ENCODE results near the gene TMEM163.

The TMEM163 gene

DNA sequence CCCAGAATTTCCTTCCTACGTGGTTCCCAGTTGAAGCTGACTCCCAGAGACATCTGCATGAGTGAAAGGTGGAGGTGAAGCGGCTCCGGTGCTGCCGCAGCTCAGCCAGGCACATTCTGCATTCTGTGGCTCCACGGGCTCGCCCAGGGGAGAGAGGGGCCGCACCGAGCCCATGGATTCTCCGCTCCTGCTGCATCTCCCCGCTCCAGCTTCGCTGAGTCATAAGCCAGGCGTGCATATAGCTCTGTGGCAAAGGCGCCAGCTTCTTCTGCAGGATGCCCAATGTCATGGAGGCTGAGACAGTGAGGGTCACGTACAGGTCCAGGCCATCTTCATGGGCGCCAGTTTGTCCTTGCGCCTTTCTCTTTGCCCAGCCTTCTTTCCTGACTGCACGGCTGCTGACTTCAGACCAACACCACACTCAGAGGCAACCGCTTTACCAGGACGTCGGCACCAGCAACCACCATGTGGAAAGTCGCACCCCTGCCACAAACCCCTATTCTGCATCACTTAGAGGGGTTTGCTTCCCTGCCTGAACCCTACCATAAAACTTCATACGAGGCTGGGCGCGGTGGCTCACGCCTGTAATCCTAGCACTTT, 249.2 kb downstream of the TMEM163 start:
- Histone ChIP-seq H3K4me3 (ENCODE audit: low read length) (no peak overlapping the region), H3K9me3 (ENCODE audit: control insufficient read depth, insufficient read depth, low read length) (no peaks in the 10 kb centered on the region), H3K27ac (ENCODE audit: low read length) (no peak overlapping the region), H3K4me1 (ENCODE audit: control insufficient read depth, insufficient read depth, low read length) (no peaks in the 10 kb centered on the region), H3K36me3 (ENCODE audit: control insufficient read depth, insufficient read depth, low read length) (no peaks in the 10 kb centered on the region), H3K27me3 (ENCODE audit: control insufficient read depth, insufficient read depth, low read length) (no peaks in the 10 kb centered on the region)
- DNase-seq (ENCODE audit: low read depth, low spot score): no peak
- WGBS (ENCODE audit: insufficient coverage, insufficient read length): no CpG with 5 or more reads among the region's 25 CpGs

GRCh38 chr2:134468776-134469175, 250.0 kb downstream of the TMEM163 start:
- no peaks in the 10 kb centered on the region for H3K36me3 ChIP-seq (ENCODE audit: control insufficient read depth, insufficient read depth, low read length)
- WGBS (ENCODE audit: insufficient coverage, insufficient read length): no CpG with 5 or more reads among the region's 12 CpGs
- no peak for DNase-seq (ENCODE audit: low read depth, low spot score)
- H3K4me3 ChIP-seq (ENCODE audit: low read length): no peak overlapping the region
- no peaks in the 10 kb centered on the region for H3K9me3 ChIP-seq (ENCODE audit: control insufficient read depth, insufficient read depth, low read length)
- no peak overlapping the region for H3K27ac ChIP-seq (ENCODE audit: low read length)
- H3K27me3 ChIP-seq (ENCODE audit: control insufficient read depth, insufficient read depth, low read length): no peaks in the 10 kb centered on the region
- H3K4me1 ChIP-seq (ENCODE audit: control insufficient read depth, insufficient read depth, low read length): no peaks in the 10 kb centered on the region

- Histone ChIP-seq H3K4me1 (ENCODE audit: control insufficient read depth, insufficient read depth, low read length) (no peaks in the 10 kb centered on the region), H3K4me3 (ENCODE audit: low read length) (no peak overlapping the region), H3K27ac (ENCODE audit: low read length) (no peak overlapping the region), H3K9me3 (ENCODE audit: control insufficient read depth, insufficient read depth, low read length) (no peaks in the 10 kb centered on the region), H3K27me3 (ENCODE audit: control insufficient read depth, insufficient read depth, low read length) (no peaks in the 10 kb centered on the region), H3K36me3 (ENCODE audit: control insufficient read depth, insufficient read depth, low read length) (no peaks in the 10 kb centered on the region)
- DNase-seq (ENCODE audit: low read depth, low spot score): no peak
- WGBS (ENCODE audit: insufficient coverage, insufficient read length): no CpG with 5 or more reads among the region's 2 CpGs
These were observed 250.6 kb downstream of the TMEM163 start for GRCh38 chr2:134468164-134468563.

DNA sequence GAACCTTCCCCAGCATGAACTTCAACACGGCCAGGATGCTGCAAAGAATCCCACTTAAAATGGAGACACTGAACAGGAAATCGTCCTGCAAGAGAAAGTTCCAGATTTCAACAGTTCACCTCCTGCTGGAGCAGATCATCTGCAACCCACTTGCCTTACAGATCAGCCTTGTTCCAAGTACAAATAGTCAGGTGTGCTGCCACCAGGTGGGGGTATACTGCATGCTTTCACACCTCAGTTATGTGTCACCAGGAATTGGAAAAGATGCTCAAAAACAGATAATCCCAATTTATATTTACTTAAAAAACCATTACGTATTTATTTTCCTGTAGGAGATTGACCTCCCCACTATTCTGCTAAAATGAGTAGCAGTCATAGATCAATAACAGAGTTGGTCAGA, 252.7 kb downstream of the TMEM163 start:
- WGBS (ENCODE audit: insufficient coverage, insufficient read length): no CpG with 5 or more reads among the region's 3 CpGs
- Histone ChIP-seq H3K4me3 (ENCODE audit: low read length) (no peak overlapping the region), H3K27ac (ENCODE audit: low read length) (no peak overlapping the region), H3K9me3 (ENCODE audit: control insufficient read depth, insufficient read depth, low read length) (no peaks in the 10 kb centered on the region), H3K4me1 (ENCODE audit: control insufficient read depth, insufficient read depth, low read length) (no peaks in the 10 kb centered on the region), H3K36me3 (ENCODE audit: control insufficient read depth, insufficient read depth, low read length) (no peaks in the 10 kb centered on the region), H3K27me3 (ENCODE audit: control insufficient read depth, insufficient read depth, low read length) (no peaks in the 10 kb centered on the region)
- DNase-seq (ENCODE audit: low read depth, low spot score): peak; percentile 25

GRCh38 chr2:134465228-134466105, 253.3 kb downstream of the TMEM163 start:
- Histone ChIP-seq H3K9me3 (ENCODE audit: control insufficient read depth, insufficient read depth, low read length) (no peaks in the 10 kb centered on the region), H3K4me1 (ENCODE audit: control insufficient read depth, insufficient read depth, low read length) (no peaks in the 10 kb centered on the region), H3K27me3 (ENCODE audit: control insufficient read depth, insufficient read depth, low read length) (no peaks in the 10 kb centered on the region), H3K27ac (ENCODE audit: low read length) (no peak overlapping the region), H3K4me3 (ENCODE audit: low read length) (no peak overlapping the region), H3K36me3 (ENCODE audit: control insufficient read depth, insufficient read depth, low read length) (no peaks in the 10 kb centered on the region)
- DNase-seq (ENCODE audit: low read depth, low spot score): no peak
- no CpG with 5 or more reads among the region's 6 CpGs for WGBS (ENCODE audit: insufficient coverage, insufficient read length)

GRCh38 chr2:134463699-134464022, 255.1 kb downstream of the TMEM163 start:
- H3K27me3 ChIP-seq (ENCODE audit: control insufficient read depth, insufficient read depth, low read length): no peaks in the 10 kb centered on the region
- H3K27ac ChIP-seq (ENCODE audit: low read length): no peak overlapping the region
- WGBS (ENCODE audit: insufficient coverage, insufficient read length): no CpG with 5 or more reads among the region's 7 CpGs
- no peak for DNase-seq (ENCODE audit: low read depth, low spot score)
- H3K4me3 ChIP-seq (ENCODE audit: low read length): no peak overlapping the region
- no peaks in the 10 kb centered on the region for H3K36me3 ChIP-seq (ENCODE audit: control insufficient read depth, insufficient read depth, low read length)
- H3K9me3 ChIP-seq (ENCODE audit: control insufficient read depth, insufficient read depth, low read length): no peaks in the 10 kb centered on the region
- no peaks in the 10 kb centered on the region for H3K4me1 ChIP-seq (ENCODE audit: control insufficient read depth, insufficient read depth, low read length)

DNA sequence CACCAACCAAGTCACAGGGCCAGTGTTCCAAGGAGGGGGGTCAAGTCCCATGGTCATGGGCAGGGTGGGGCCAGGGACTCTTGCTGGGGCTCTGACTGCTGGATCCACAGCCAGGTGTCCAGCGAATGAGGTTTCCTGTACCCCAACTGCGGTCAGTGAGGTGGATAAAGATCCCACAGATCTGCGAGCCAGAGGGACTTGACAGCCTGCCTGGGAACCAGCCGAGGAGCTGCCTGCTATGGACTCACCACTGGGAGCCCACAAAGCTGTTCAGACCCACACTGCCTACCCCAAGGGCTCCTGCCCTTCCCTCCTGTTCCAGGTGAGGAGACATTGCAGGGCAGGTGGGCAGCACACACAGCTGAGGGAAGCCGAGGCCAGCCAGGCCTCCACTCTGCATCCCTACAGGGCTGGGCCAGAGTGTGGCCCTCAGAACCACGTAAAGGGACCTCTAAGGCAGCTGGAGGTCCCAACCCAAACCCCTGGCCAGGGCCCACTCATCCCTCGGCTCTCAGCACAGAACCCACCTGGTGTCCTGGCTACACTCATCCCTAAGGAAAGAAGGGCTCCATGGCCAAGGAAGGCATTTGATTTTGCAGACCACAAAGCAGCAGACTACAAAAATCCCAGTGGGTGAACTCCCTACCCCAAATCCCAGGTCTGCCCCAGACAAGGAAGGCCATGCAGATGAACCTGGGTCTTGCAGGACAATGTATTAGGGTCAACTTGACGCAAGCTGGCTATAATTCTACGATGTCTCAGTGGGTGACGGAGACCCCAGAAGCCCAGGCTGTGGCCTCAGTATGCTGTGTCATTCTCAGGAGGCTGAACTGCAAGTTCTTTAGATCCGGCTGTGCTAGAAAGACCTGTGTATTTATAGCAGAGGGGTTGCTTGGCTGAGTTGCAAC, 255.8 kb downstream of the TMEM163 start:
- no CpG with 5 or more reads among the region's 11 CpGs for WGBS (ENCODE audit: insufficient coverage, insufficient read length)
- H3K9me3 ChIP-seq (ENCODE audit: control insufficient read depth, insufficient read depth, low read length): no peaks in the 10 kb centered on the region

GRCh38 chr2:134462275-134462674, 256.5 kb downstream of the TMEM163 start:
- Histone ChIP-seq H3K27me3 (ENCODE audit: control insufficient read depth, insufficient read depth, low read length) (no peaks in the 10 kb centered on the region), H3K36me3 (ENCODE audit: control insufficient read depth, insufficient read depth, low read length) (no peaks in the 10 kb centered on the region), H3K4me3 (ENCODE audit: low read length) (no peak overlapping the region), H3K27ac (ENCODE audit: low read length) (no peak overlapping the region), H3K4me1 (ENCODE audit: control insufficient read depth, insufficient read depth, low read length) (no peaks in the 10 kb centered on the region), H3K9me3 (ENCODE audit: control insufficient read depth, insufficient read depth, low read length) (no peaks in the 10 kb centered on the region)
- no peak for DNase-seq (ENCODE audit: low read depth, low spot score)
- WGBS (ENCODE audit: insufficient coverage, insufficient read length): no CpG with 5 or more reads among the region's 6 CpGs

More for the DNA sequence above, 255.8 kb downstream of the TMEM163 start:
- Histone ChIP-seq H3K27me3 (ENCODE audit: control insufficient read depth, insufficient read depth, low read length) (no peaks in the 10 kb centered on the region), H3K4me3 (ENCODE audit: low read length) (no peak overlapping the region), H3K27ac (ENCODE audit: low read length) (no peak overlapping the region), H3K36me3 (ENCODE audit: control insufficient read depth, insufficient read depth, low read length) (no peaks in the 10 kb centered on the region), H3K4me1 (ENCODE audit: control insufficient read depth, insufficient read depth, low read length) (no peaks in the 10 kb centered on the region)
- DNase-seq (ENCODE audit: low read depth, low spot score): no peak

DNA sequence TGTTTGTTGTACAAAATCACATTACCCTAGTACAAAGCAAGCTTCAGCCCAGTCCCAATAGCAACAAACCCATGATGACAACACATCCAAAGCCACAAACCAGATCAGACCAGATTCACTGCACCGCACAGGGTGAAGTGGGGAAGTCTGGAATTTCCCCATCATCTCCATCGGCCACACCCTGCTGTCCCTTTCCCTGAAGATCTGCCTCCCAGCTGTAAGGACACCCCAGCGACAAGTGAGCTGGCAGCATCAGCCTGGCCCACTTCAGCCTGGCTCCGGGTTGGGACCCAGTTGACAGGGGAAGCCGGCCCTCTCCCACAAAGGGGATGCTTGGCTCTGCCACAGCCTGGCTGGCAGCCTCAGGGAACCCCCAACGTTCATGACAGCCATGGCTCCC, 257.3 kb downstream of the TMEM163 start:
- H3K9me3 ChIP-seq (ENCODE audit: control insufficient read depth, insufficient read depth, low read length): no peaks in the 10 kb centered on the region
- H3K27ac ChIP-seq (ENCODE audit: low read length): no peak overlapping the region
- no peaks in the 10 kb centered on the region for H3K27me3 ChIP-seq (ENCODE audit: control insufficient read depth, insufficient read depth, low read length)
- H3K4me1 ChIP-seq (ENCODE audit: control insufficient read depth, insufficient read depth, low read length): no peaks in the 10 kb centered on the region
- no peaks in the 10 kb centered on the region for H3K36me3 ChIP-seq (ENCODE audit: control insufficient read depth, insufficient read depth, low read length)
- DNase-seq (ENCODE audit: low read depth, low spot score): no peak
- no peak overlapping the region for H3K4me3 ChIP-seq (ENCODE audit: low read length)
- WGBS (ENCODE audit: insufficient coverage, insufficient read length): no CpG with 5 or more reads among the region's 6 CpGs

GRCh38 chr2:134460583-134460998, 258.2 kb downstream of the TMEM163 start:
- Histone ChIP-seq H3K27me3 (ENCODE audit: control insufficient read depth, insufficient read depth, low read length) (no peaks in the 10 kb centered on the region), H3K9me3 (ENCODE audit: control insufficient read depth, insufficient read depth, low read length) (no peaks in the 10 kb centered on the region), H3K4me3 (ENCODE audit: low read length) (no peak overlapping the region), H3K27ac (ENCODE audit: low read length) (no peak overlapping the region), H3K4me1 (ENCODE audit: control insufficient read depth, insufficient read depth, low read length) (no peaks in the 10 kb centered on the region), H3K36me3 (ENCODE audit: control insufficient read depth, insufficient read depth, low read length) (no peaks in the 10 kb centered on the region)
- peak; percentile 66 for DNase-seq (ENCODE audit: low read depth, low spot score)
- no CpG with 5 or more reads among the region's 8 CpGs for WGBS (ENCODE audit: insufficient coverage, insufficient read length)

Data from iPS DF 6.9 (cell line).